Retina (tissue), 1 donor: Measurements from ENCODE around the gene SLC7A6.

Experiments
- DNase-seq: peaks from one replicate; pipeline ENCODE4 v3.0.0-alpha.2; 2016

Gene SLC7A6

GRCh38 chr16:68348639-68349445, 84.5 kb downstream of the SLC7A6 start:
- no peak for DNase-seq

GRCh38 chr16:68349838-68350410, 85.6 kb downstream of the SLC7A6 start:
- no peak for DNase-seq

- no peak for DNase-seq
These were observed 86.6 kb downstream of the SLC7A6 start for GRCh38 chr16:68350813-68351350.
